HEK293 (cell line): ENCODE results near the gene TNIK.

Experiments used
- CTCF ChIA-PET: fragments of 350-600 bp; formaldehyde crosslinking; extraction: SDS; loops from one replicate; lab custom pipeline; 2021; ENCODE audit warnings: antibody characterized with exemption; lab: Yijun Ruan, JAX
- POLR2A ChIA-PET: fragments of 300-600 bp; formaldehyde crosslinking; extraction: SDS; loops from one replicate; lab custom pipeline; 2020; ENCODE audit warnings: antibody characterized with exemption, inconsistent platforms; lab: Yijun Ruan, JAX
- H3K27ac ChIP-seq: fragments of 200-500 bp; sonication (Bioruptor generic); 2 replicates; pipeline ENCODE4 v1.5.1; 2014; ENCODE audit warnings: low read depth, low read length, control low read depth, inconsistent platforms; ENCODE audit errors: extremely low read depth
- H3K36me3 ChIP-seq, 2 experiments: fragments of 200-500 bp in 1 of 2; sonication (Bioruptor generic) in 1 of 2; 1 replicate in 1 of 2; 2 replicates in 1 of 2; pipeline ENCODE4 v1.5.1; 2014 to 2017; ENCODE audit warnings: inconsistent platforms in 2 of 2, low read length in 2 of 2; ENCODE audit not compliant: control insufficient read depth in 2 of 2, insufficient read depth in 1 of 2
- H3K4me1 ChIP-seq: fragments of 200-500 bp; sonication (Bioruptor generic); 2 replicates; pipeline ENCODE4 v1.5.1; 2014; ENCODE audit warnings: mild to moderate bottlenecking, low read length, inconsistent platforms; ENCODE audit not compliant: control insufficient read depth, insufficient read depth
- H3K4me3 ChIP-seq: 2 replicates; pipeline ENCODE4 v1.5.1; 2011; ENCODE audit warnings: low read depth, mild to moderate bottlenecking, control low read depth, low read length, moderate library complexity
- H3K9me3 ChIP-seq: fragments of 200-500 bp; sonication (Bioruptor generic); 2 replicates; pipeline ENCODE4 v1.5.1; 2014; ENCODE audit warnings: low read depth, low read length, inconsistent platforms; ENCODE audit not compliant: control insufficient read depth, insufficient read depth
- KLF16 ChIP-seq: fragments of 450-650 bp; formaldehyde crosslinking; IDR thresholded peaks from 2 replicates; pipeline ENCODE4 v1.5.1; 2017; ENCODE audit warnings: missing biosample characterization, missing genetic modification characterization
- SP3 ChIP-seq: fragments of 450-650 bp; formaldehyde crosslinking; IDR thresholded peaks from 2 replicates; pipeline ENCODE4 v1.5.1; 2016; ENCODE audit warnings: missing biosample characterization, missing genetic modification characterization
- ZEB2 ChIP-seq: fragments of 450-650 bp; formaldehyde crosslinking; IDR thresholded peaks from 2 replicates; pipeline ENCODE4 v1.5.1; 2016; ENCODE audit warnings: missing biosample characterization, missing genetic modification characterization
- ZNF155 ChIP-seq: fragments of 450-650 bp; formaldehyde crosslinking; IDR thresholded peaks from 2 replicates; pipeline ENCODE4 v1.5.1; 2016; ENCODE audit warnings: missing biosample characterization, missing genetic modification characterization
- ZNF16 ChIP-seq: fragments of 450-650 bp; formaldehyde crosslinking; IDR thresholded peaks from 2 replicates; pipeline ENCODE4 v1.5.1; 2016; ENCODE audit warnings: low read depth, missing biosample characterization, missing genetic modification characterization
- ZNF2 ChIP-seq: fragments of 450-650 bp; formaldehyde crosslinking; IDR thresholded peaks from 2 replicates; pipeline ENCODE4 v1.5.1; 2016; ENCODE audit warnings: missing biosample characterization, missing genetic modification characterization
- ZNF214 ChIP-seq: fragments of 450-650 bp; formaldehyde crosslinking; IDR thresholded peaks from 2 replicates; pipeline ENCODE4 v1.5.1; 2017; ENCODE audit warnings: missing biosample characterization, mild to moderate bottlenecking, missing genetic modification characterization, borderline replicate concordance
- ZNF366 ChIP-seq: fragments of 450-650 bp; formaldehyde crosslinking; conservative IDR thresholded peaks from 2 replicates; pipeline ENCODE4 v1.5.1; 2016; ENCODE audit warnings: missing biosample characterization, missing genetic modification characterization
- ZNF416 ChIP-seq: fragments of 450-650 bp; formaldehyde crosslinking; IDR thresholded peaks from 2 replicates; pipeline ENCODE4 v1.5.1; 2016; ENCODE audit warnings: missing biosample characterization, missing genetic modification characterization
- ZNF548 ChIP-seq: fragments of 450-650 bp; formaldehyde crosslinking; IDR thresholded peaks from 2 replicates; pipeline ENCODE4 v1.5.1; 2016; ENCODE audit warnings: missing biosample characterization, missing genetic modification characterization
- ZNF654 ChIP-seq: fragments of 450-650 bp; formaldehyde crosslinking; IDR thresholded peaks from 2 replicates; pipeline ENCODE4 v1.5.1; 2016; ENCODE audit warnings: low read depth, missing biosample characterization, missing genetic modification characterization
- ZNF658 ChIP-seq: fragments of 450-650 bp; formaldehyde crosslinking; IDR thresholded peaks from 2 replicates; pipeline ENCODE4; 2016; ENCODE audit warnings: missing biosample characterization, missing genetic modification characterization
- ZNF701 ChIP-seq: fragments of 450-650 bp; formaldehyde crosslinking; IDR thresholded peaks from 2 replicates; pipeline ENCODE4 v1.5.1; 2016; ENCODE audit warnings: missing biosample characterization, missing genetic modification characterization
- ZNF791 ChIP-seq: fragments of 450-650 bp; formaldehyde crosslinking; IDR thresholded peaks from 2 replicates; pipeline ENCODE4 v1.5.1; 2016; ENCODE audit warnings: missing biosample characterization, missing genetic modification characterization
- ZNF843 ChIP-seq: fragments of 450-650 bp; formaldehyde crosslinking; IDR thresholded peaks from 2 replicates; pipeline ENCODE4 v1.5.1; 2016; ENCODE audit warnings: missing biosample characterization, missing genetic modification characterization
- TF ChIP-seq, protein P1 (sequence below): fragments of 450-650 bp; formaldehyde crosslinking; IDR thresholded peaks from 2 replicates; pipeline ENCODE4 v1.5.1; 2016; ENCODE audit warnings: missing biosample characterization, missing genetic modification characterization
- TF ChIP-seq, protein P2 (sequence below): fragments of 450-650 bp; formaldehyde crosslinking; IDR thresholded peaks from 2 replicates; pipeline ENCODE4 v1.5.1; 2016; ENCODE audit warnings: missing biosample characterization, missing genetic modification characterization
- TF ChIP-seq, protein P3 (sequence below): fragments of 450-650 bp; formaldehyde crosslinking; IDR thresholded peaks from 2 replicates; pipeline ENCODE4 v1.5.1; 2016; ENCODE audit warnings: missing biosample characterization, missing genetic modification characterization
- TF ChIP-seq, protein P4 (sequence below): fragments of 450-650 bp; formaldehyde crosslinking; IDR thresholded peaks from 2 replicates; pipeline ENCODE4 v1.5.1; 2016; ENCODE audit warnings: missing biosample characterization, missing genetic modification characterization
- TF ChIP-seq, protein P5 (sequence below): fragments of 450-650 bp; IDR thresholded peaks from 2 replicates; pipeline ENCODE4 v1.5.1; 2018; ENCODE audit warnings: missing biosample characterization, missing genetic modification characterization
- TF ChIP-seq, protein P6 (sequence below): fragments of 450-650 bp; formaldehyde crosslinking; IDR thresholded peaks from 2 replicates; pipeline ENCODE4 v1.5.1; 2016; ENCODE audit warnings: missing biosample characterization, missing genetic modification characterization
- TF ChIP-seq, protein P7 (sequence below): fragments of 450-650 bp; formaldehyde crosslinking; IDR thresholded peaks from 2 replicates; pipeline ENCODE4 v1.5.1; 2017; ENCODE audit warnings: missing biosample characterization, missing genetic modification characterization
- TF ChIP-seq, protein P8 (sequence below): fragments of 450-650 bp; formaldehyde crosslinking; IDR thresholded peaks from 2 replicates; pipeline ENCODE4 v1.5.1; 2016; ENCODE audit warnings: missing biosample characterization, missing genetic modification characterization

The TNIK gene

DNA sequence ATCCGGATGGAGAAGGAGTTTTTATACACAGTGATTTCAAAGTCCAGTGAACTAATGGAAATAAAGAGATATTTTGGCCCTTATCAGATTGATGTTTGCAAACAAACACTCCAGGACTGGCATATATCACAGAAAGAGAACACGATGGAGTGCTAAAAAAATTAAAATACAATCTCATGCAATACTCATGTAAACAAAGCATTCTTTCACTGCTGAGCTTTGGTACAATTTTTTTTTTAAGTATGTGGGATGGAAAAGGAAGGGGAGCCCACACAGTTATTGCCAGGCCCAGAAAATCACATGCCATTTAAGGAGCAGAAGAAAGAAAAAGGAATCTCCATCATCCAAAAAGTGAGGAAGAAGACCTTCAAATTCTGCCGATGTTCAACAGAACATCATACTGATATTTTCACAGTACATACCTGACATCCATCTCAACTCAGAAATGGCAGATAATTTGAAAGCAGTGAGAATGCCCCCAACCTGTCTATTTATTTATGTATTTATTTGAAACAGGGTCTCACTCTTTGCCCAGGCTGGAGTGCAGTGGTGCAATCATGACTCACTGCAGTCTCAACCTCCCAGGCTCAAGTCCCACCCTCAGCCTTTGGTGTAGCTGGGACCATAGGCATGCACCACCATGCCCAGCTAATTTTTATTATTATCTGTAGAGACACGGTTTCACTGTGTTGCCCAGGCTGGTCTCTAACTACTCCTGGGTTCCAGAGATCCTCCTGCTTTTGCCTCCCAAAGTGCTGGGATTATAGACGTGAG lies 326.2 kb downstream of the TNIK start (continued):
- TF ChIP-seq SP3 = no peak
- TF ChIP-seq, protein P1, sequence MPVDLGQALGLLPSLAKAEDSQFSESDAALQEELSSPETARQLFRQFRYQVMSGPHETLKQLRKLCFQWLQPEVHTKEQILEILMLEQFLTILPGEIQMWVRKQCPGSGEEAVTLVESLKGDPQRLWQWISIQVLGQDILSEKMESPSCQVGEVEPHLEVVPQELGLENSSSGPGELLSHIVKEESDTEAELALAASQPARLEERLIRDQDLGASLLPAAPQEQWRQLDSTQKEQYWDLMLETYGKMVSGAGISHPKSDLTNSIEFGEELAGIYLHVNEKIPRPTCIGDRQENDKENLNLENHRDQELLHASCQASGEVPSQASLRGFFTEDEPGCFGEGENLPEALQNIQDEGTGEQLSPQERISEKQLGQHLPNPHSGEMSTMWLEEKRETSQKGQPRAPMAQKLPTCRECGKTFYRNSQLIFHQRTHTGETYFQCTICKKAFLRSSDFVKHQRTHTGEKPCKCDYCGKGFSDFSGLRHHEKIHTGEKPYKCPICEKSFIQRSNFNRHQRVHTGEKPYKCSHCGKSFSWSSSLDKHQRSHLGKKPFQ = no peak
- TF ChIP-seq, protein P2, sequence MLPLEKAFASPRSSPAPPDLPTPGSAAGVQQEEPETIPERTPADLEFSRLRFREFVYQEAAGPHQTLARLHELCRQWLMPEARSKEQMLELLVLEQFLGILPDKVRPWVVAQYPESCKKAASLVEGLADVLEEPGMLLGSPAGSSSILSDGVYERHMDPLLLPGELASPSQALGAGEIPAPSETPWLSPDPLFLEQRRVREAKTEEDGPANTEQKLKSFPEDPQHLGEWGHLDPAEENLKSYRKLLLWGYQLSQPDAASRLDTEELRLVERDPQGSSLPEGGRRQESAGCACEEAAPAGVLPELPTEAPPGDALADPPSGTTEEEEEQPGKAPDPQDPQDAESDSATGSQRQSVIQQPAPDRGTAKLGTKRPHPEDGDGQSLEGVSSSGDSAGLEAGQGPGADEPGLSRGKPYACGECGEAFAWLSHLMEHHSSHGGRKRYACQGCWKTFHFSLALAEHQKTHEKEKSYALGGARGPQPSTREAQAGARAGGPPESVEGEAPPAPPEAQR (tag by site-specific recombination) = no peak
- TF ChIP-seq, protein P3, sequence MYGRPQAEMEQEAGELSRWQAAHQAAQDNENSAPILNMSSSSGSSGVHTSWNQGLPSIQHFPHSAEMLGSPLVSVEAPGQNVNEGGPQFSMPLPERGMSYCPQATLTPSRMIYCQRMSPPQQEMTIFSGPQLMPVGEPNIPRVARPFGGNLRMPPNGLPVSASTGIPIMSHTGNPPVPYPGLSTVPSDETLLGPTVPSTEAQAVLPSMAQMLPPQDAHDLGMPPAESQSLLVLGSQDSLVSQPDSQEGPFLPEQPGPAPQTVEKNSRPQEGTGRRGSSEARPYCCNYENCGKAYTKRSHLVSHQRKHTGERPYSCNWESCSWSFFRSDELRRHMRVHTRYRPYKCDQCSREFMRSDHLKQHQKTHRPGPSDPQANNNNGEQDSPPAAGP (tag by site-specific recombination) = no peak
- TF ChIP-seq, all 188 proteins: peak for 0

DNA sequence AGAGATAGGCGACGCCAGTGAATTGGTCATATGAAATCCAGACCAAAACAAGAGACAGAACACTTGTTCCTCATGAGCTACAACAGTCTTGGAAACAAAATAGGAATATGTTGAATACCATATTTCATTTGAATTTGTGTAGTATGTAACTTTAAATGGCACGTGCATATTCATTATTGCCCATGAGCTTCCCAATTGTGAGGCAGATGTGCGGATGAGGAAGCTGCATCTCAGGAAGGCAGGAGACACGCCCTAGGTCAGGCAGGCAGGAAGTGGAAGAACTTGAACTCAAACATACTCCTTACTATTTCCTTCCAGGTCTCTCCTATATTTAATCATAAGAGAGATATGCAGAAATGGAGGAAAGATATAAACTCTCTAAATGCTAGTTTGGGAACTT lies 326.9 kb downstream of the TNIK start:
- no peaks in the 10 kb centered on the region for H3K9me3 ChIP-seq
- no peak for TF ChIP-seq ZNF658
- TF ChIP-seq, protein P4, sequence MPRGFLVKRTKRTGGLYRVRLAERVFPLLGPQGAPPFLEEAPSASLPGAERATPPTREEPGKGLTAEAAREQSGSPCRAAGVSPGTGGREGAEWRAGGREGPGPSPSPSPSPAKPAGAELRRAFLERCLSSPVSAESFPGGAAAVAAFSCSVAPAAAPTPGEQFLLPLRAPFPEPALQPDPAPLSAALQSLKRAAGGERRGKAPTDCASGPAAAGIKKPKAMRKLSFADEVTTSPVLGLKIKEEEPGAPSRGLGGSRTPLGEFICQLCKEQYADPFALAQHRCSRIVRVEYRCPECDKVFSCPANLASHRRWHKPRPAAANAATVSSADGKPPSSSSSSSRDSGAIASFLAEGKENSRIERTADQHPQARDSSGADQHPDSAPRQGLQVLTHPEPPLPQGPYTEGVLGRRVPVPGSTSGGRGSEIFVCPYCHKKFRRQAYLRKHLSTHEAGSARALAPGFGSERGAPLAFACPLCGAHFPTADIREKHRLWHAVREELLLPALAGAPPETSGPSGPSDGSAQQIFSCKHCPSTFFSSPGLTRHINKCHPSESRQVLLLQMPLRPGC (tag by site-specific recombination) = no peak
- TF ChIP-seq ZNF155 = no peak
- TF ChIP-seq, protein P5, sequence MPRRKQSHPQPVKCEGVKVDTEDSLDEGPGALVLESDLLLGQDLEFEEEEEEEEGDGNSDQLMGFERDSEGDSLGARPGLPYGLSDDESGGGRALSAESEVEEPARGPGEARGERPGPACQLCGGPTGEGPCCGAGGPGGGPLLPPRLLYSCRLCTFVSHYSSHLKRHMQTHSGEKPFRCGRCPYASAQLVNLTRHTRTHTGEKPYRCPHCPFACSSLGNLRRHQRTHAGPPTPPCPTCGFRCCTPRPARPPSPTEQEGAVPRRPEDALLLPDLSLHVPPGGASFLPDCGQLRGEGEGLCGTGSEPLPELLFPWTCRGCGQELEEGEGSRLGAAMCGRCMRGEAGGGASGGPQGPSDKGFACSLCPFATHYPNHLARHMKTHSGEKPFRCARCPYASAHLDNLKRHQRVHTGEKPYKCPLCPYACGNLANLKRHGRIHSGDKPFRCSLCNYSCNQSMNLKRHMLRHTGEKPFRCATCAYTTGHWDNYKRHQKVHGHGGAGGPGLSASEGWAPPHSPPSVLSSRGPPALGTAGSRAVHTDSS (tag by site-specific recombination) = no peak
- TF ChIP-seq KLF16 (tag by site-specific recombination) = no peak
- TF ChIP-seq, protein P6, sequence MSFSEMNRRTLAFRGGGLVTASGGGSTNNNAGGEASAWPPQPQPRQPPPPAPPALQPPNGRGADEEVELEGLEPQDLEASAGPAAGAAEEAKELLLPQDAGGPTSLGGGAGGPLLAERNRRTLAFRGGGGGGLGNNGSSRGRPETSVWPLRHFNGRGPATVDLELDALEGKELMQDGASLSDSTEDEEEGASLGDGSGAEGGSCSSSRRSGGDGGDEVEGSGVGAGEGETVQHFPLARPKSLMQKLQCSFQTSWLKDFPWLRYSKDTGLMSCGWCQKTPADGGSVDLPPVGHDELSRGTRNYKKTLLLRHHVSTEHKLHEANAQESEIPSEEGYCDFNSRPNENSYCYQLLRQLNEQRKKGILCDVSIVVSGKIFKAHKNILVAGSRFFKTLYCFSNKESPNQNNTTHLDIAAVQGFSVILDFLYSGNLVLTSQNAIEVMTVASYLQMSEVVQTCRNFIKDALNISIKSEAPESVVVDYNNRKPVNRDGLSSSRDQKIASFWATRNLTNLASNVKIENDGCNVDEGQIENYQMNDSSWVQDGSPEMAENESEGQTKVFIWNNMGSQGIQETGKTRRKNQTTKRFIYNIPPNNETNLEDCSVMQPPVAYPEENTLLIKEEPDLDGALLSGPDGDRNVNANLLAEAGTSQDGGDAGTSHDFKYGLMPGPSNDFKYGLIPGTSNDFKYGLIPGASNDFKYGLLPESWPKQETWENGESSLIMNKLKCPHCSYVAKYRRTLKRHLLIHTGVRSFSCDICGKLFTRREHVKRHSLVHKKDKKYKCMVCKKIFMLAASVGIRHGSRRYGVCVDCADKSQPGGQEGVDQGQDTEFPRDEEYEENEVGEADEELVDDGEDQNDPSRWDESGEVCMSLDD (tag by site-specific recombination) = no peak
- TF ChIP-seq ZNF416 (tag by site-specific recombination) = no peak
- no peak for TF ChIP-seq ZNF214
- TF ChIP-seq ZNF654 (tag by site-specific recombination) = no peak
- TF ChIP-seq, protein P7, sequence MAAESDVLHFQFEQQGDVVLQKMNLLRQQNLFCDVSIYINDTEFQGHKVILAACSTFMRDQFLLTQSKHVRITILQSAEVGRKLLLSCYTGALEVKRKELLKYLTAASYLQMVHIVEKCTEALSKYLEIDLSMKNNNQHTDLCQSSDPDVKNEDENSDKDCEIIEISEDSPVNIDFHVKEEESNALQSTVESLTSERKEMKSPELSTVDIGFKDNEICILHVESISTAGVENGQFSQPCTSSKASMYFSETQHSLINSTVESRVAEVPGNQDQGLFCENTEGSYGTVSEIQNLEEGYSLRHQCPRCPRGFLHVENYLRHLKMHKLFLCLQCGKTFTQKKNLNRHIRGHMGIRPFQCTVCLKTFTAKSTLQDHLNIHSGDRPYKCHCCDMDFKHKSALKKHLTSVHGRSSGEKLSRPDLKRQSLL (tag by site-specific recombination) = no peak
- TF ChIP-seq ZNF2 (tag by site-specific recombination) = no peak
- TF ChIP-seq ZNF16 = no peak
- no peak for TF ChIP-seq ZNF548 (tag by site-specific recombination)
- no peak for TF ChIP-seq ZNF366 (tag by site-specific recombination)
- no peak for TF ChIP-seq ZNF843 (tag by site-specific recombination)
- TF ChIP-seq ZEB2 (tag by site-specific recombination) = no peak
- TF ChIP-seq ZNF701 (tag by site-specific recombination) = no peak
- TF ChIP-seq, protein P8, sequence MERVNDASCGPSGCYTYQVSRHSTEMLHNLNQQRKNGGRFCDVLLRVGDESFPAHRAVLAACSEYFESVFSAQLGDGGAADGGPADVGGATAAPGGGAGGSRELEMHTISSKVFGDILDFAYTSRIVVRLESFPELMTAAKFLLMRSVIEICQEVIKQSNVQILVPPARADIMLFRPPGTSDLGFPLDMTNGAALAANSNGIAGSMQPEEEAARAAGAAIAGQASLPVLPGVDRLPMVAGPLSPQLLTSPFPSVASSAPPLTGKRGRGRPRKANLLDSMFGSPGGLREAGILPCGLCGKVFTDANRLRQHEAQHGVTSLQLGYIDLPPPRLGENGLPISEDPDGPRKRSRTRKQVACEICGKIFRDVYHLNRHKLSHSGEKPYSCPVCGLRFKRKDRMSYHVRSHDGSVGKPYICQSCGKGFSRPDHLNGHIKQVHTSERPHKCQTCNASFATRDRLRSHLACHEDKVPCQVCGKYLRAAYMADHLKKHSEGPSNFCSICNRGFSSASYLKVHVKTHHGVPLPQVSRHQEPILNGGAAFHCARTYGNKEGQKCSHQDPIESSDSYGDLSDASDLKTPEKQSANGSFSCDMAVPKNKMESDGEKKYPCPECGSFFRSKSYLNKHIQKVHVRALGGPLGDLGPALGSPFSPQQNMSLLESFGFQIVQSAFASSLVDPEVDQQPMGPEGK (tag by site-specific recombination) = no peak
- no peak for TF ChIP-seq ZNF791 (tag by site-specific recombination)
- POLR2A ChIA-PET = no interaction called here
- peaks cover 0 to 16% of the 10 kb centered on the region in 2 experiments; a peak in 1 of 3 replicates for H3K36me3 ChIP-seq
- CTCF ChIA-PET = no interaction called here
- H3K4me3 ChIP-seq = no peak overlapping the region
- H3K4me1 ChIP-seq = no peaks in the 10 kb centered on the region
- H3K27ac ChIP-seq = no peak overlapping the region
